Transverse colon (tissue), 4 donors: ENCODE results near the gene PROK2.

Source experiments
- CTCF ChIP-seq, 5 experiments: fragments of 200-600 bp in 3 of 5; fragments of 450-650 bp in 2 of 5; sonication (generic) in 3 of 5; IDR thresholded peaks; 1 replicate in 2 of 5; 2 replicates in 3 of 5; pipeline ENCODE4 v1.5.1; 2016 to 2017; ENCODE audit warnings: antibody characterized with exemption in 5 of 5, inconsistent platforms in 3 of 5, mild to moderate bottlenecking in 2 of 5, moderate library complexity in 1 of 5
- EP300 ChIP-seq: sonication (generic); formaldehyde crosslinking; IDR thresholded peaks from one replicate; pipeline ENCODE4 v1.6.1; 2017; ENCODE audit warnings: antibody characterized with exemption, low read depth
- POLR2A ChIP-seq: fragments of 450-650 bp; IDR thresholded peaks from one replicate; pipeline ENCODE4 v1.6.1; 2016; ENCODE audit warnings: antibody characterized with exemption, mild to moderate bottlenecking, moderate library complexity
- POLR2AphosphoS5 ChIP-seq, 3 donors: sonication (generic); formaldehyde crosslinking; IDR thresholded peaks; one replicate each; pipeline ENCODE4 v1.6.1; 2016; ENCODE audit warnings: antibody characterized with exemption in 3 of 3

GRCh38 chr3:71786217-71786549 is 1.2 kb upstream of the PROK2 start:
- no peak for TF ChIP-seq CTCF (IDR thresholded peaks at IDR 0.05)
- TF ChIP-seq POLR2A = no peak
- TF ChIP-seq EP300 = no peak
- TF ChIP-seq POLR2AphosphoS5 (IDR thresholded peaks at IDR 0.05) = no peak
